GM10266 (cell line): ENCODE data around the gene CHCHD4.

Experiments
- DNase-seq: peaks from one replicate; pipeline ENCODE4 v3.0.0; 2012; ENCODE audit errors: extremely low spot score
- CTCF ChIP-seq: IDR thresholded peaks from 2 replicates; pipeline ENCODE4 v1.5.1; 2012; ENCODE audit warnings: mild to moderate bottlenecking, low read depth; ENCODE audit not compliant: control insufficient read depth, insufficient read depth; ENCODE audit errors: missing control alignments

CHCHD4 gene

GRCh38 chr3:14133876-14134275 is 9.2 kb upstream of the CHCHD4 start:
- TF ChIP-seq CTCF: no peak

GRCh38 chr3:14133188-14133800 is 8.6 kb upstream of the CHCHD4 start:
- DNase-seq: no peak
- TF ChIP-seq CTCF: no peak

More at GRCh38 chr3:14133876-14134275, 9.2 kb upstream of the CHCHD4 start:
- no peak for DNase-seq

- no peak for TF ChIP-seq CTCF
- DNase-seq: no peak
These were observed 8.0 kb upstream of the CHCHD4 start for GRCh38 chr3:14132689-14133088.

GRCh38 chr3:14132120-14132519 is 7.5 kb upstream of the CHCHD4 start:
- TF ChIP-seq CTCF: no peak
- DNase-seq: no peak

- TF ChIP-seq CTCF: no peak
- DNase-seq: no peak
These were observed 6.5 kb upstream of the CHCHD4 start for GRCh38 chr3:14131134-14131533.

- no peak for TF ChIP-seq CTCF
- no peak for DNase-seq
These were observed 6.0 kb upstream of the CHCHD4 start for GRCh38 chr3:14130707-14131106.

- no peak for DNase-seq
- no peak for TF ChIP-seq CTCF
These were observed 5.6 kb upstream of the CHCHD4 start for GRCh38 chr3:14130230-14130629.
